GM12874 (cell line): ENCODE measurements around the gene NPL.

ENCODE experiments used
- TF ChIP-seq, protein P1 (sequence below): IDR thresholded peaks from 2 replicates; pipeline ENCODE4 v1.5.1; 2011; ENCODE audit warnings: low read depth, mild to moderate bottlenecking, control low read depth, low read length, moderate library complexity; ENCODE audit not compliant: insufficient read depth

The NPL gene

DNA sequence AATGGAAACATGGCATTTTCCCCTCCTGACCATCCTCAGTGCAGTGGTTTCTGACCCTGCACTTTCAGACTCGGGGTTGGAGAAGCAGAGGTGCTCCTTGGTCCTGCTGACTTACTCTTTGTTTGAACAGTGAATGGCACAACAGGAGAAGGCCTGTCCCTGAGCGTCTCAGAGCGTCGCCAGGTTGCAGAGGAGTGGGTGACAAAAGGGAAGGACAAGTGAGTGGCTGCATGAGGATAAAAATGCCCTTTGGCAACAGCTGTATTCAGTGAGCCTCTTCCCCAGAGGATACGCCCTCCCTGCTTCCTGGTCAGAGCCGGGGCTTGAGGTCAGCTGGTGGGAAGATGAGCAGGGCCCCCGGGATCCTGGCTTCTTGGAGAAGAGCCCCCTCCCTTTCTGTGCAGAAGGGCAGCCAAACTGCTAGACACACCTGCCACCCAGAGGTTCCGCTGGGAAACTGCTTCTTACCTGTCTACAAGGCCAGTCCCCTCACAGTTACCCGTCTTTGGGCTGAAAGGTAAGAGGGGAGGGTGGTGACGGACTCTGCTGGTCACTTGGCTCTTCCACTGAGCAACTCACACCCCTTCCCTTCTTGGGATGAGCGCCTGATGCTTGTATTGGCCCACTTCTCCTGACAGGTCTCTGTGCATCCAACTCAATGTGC is 16.6 kb downstream of the NPL start:
- TF ChIP-seq, protein P1, sequence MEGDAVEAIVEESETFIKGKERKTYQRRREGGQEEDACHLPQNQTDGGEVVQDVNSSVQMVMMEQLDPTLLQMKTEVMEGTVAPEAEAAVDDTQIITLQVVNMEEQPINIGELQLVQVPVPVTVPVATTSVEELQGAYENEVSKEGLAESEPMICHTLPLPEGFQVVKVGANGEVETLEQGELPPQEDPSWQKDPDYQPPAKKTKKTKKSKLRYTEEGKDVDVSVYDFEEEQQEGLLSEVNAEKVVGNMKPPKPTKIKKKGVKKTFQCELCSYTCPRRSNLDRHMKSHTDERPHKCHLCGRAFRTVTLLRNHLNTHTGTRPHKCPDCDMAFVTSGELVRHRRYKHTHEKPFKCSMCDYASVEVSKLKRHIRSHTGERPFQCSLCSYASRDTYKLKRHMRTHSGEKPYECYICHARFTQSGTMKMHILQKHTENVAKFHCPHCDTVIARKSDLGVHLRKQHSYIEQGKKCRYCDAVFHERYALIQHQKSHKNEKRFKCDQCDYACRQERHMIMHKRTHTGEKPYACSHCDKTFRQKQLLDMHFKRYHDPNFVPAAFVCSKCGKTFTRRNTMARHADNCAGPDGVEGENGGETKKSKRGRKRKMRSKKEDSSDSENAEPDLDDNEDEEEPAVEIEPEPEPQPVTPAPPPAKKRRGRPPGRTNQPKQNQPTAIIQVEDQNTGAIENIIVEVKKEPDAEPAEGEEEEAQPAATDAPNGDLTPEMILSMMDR: no peak

DNA sequence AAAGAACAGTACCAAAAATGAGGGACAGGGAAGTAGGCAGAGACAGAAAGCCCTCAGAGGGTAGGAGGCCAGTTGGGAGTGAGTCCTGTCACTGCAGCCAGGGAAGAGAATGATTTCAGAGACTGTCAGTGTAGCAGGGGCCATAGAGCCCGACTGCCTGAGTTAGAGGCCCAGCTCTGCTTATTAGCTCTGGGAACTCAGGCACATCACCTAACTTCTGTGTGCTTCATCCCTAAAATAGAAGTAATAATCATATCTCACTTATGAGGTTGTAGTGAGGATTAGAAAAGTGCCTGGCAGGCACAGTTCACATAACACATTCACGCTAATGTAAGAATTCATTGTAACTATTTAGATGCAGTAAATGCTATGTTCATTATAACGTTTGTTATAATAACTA is 18.3 kb downstream of the NPL start:
- TF ChIP-seq, protein P1: no peak

DNA sequence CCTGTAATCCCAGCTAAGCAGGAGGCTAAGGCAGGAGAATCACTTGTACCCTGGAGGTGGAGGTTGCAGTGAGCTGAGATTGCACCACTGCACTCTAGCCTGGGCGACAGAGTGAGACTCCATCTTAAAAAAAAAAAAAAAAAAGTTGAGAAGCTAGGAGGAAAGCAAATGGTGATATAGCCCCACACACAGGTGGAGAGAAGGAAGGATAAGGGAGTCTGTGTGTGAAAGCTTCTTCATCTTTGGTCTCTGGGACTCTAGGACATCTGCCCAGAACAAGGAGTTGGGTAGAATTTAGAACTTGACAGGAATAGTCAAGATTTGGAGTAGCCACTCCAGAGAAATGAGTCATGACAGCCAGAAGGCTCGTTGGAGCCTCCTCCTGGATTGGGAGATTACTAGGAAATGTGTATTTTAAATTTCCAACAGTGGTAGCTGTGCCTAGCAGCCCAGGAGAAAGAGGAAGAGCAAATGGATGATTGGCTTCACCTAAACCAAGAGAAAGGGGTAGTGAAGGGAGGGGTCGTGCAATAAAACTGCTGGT is 19.9 kb downstream of the NPL start:
- TF ChIP-seq, protein P1: no peak

DNA sequence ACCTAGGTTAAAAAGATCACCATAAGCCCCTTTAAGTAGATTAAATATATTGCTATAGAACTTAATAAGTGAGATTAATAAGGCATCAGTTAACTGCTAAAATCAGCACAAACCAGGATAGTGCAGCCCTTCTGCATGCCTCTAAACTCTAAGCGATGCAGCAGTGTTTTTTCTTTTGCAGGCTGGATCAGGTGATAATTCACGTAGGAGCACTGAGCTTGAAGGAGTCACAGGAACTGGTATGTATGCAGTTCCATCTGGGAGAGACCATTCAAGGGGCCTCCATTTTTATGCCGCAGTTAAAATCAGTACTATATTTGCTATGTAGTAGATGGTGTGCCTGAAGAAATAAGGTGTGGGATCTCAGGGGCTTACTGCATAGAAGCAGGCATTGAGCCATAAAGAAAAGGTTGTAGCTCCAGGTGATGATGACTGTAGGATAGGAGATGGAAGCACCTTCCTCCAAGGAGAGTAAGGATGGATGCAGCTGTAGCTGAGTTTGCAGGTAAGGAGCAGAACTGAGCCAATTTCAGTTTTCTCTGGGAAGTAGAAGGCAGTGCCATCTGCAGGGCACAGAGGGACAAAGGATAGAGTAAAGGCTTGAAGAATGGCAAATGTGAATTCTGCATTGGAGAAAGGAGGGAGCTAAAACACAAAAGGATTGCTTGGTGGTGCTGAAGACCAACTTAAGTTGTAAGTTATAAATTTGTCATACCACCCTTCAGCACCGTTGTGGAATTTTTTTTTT is 22.6 kb downstream of the NPL start:
- TF ChIP-seq, protein P1: no peak

DNA sequence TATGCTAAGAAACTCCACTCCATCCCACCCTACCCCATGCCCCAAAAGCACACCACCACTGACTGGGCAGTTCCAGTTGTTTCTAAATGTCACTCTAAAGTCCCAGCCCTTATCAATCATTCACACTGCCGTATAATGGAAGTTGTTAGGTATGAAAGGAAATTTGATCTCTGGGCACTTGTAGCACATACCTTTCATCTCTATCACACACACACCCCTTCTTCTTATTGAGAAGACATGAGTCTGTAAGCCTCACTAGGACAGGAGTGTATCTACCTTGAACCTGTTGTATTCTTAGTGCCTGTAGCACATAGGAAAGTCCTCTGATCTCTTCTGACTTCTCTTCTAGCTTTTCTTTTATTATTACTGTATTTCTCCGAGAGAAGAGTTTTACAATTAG is 27.3 kb downstream of the NPL start:
- TF ChIP-seq, protein P1: no peak

DNA sequence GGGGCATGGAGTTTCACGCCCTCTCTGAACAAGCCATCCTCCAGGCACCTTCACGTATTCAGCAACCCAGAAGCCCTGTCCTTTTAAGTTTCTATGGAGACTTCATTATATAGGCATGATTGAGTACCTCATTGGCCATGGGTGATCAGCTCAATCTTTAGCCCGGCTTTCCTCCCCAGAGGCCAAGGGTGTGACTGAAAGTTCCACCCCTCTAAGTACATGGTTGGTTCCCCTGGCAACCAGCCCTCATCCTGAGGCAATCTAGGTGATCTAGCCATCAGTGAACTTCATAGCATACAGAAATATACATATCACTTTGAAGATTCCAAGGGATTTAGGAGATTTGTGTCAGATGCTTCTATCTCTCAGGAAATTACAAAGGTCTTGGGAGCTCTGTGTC is 28.2 kb downstream of the NPL start:
- TF ChIP-seq, protein P1: no peak

DNA sequence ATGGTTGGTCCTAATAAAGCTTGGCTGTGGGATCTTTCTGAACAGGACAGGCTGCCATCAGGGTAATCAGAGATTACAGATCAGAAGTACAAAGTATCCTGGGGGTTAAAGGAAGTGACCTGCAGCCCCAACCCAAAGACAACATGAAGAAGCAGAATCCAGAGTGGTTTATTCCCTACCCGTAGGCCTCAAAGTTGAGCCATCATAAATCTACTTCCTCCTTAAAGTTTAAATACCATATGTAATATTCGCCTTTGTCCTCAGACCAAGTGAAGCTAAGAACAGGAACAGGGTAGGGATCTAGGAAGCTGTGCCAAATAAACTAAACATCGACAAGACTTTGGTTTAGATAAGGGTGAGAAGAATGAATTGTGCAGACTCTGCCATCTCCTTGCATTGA is 33.6 kb downstream of the NPL start:
- TF ChIP-seq, protein P1: no peak
